Activated gamma-delta T cell treated with anti-CD3 and anti-CD28 coated beads, Interleukin-2, amount 50 U/mL, for 16 hours (primary cell): ENCODE results near the gene NIN.
"Not testable (repeated sequence)": the region's sequence is repeated elsewhere in the genome, so short reads cannot be mapped to it uniquely, and the experiment has no call there.

ENCODE experiments used
- DNase-seq: peaks from one replicate; pipeline ENCODE4 v3.0.0-alpha.2; 2020; ENCODE audit warnings: low read depth

Gene NIN

GRCh38 chr14:50820786-50821509 lies 10.0 kb downstream of the NIN start:
- no peak for DNase-seq

GRCh38 chr14:50819303-50819702 lies 11.7 kb downstream of the NIN start:
- DNase-seq = not testable (repeated sequence)

- DNase-seq = no peak
Measured at GRCh38 chr14:50816395-50817047, 14.4 kb downstream of the NIN start.

- DNase-seq = not testable (repeated sequence)
Measured at GRCh38 chr14:50815526-50815925, 15.4 kb downstream of the NIN start.

GRCh38 chr14:50815058-50815457 lies 15.9 kb downstream of the NIN start:
- DNase-seq = not testable (repeated sequence)

- no peak for DNase-seq
Measured at GRCh38 chr14:50814161-50814560, 16.8 kb downstream of the NIN start.

GRCh38 chr14:50813544-50813863 lies 17.5 kb downstream of the NIN start:
- DNase-seq = no peak

GRCh38 chr14:50812856-50813543 lies 18.0 kb downstream of the NIN start:
- no peak for DNase-seq

- DNase-seq = no peak
Measured at GRCh38 chr14:50812180-50812579, 18.8 kb downstream of the NIN start.

- no peak for DNase-seq
Measured at GRCh38 chr14:50808053-50808452, 22.9 kb downstream of the NIN start.

GRCh38 chr14:50806241-50806933 lies 24.6 kb downstream of the NIN start:
- DNase-seq = no peak

- DNase-seq = no peak
Measured at GRCh38 chr14:50805396-50805795, 25.6 kb downstream of the NIN start.

- no peak for DNase-seq
Measured at GRCh38 chr14:50804181-50804721, 26.7 kb downstream of the NIN start.

GRCh38 chr14:50801706-50802105 lies 29.3 kb downstream of the NIN start:
- DNase-seq = no peak

- DNase-seq = no peak
Measured at GRCh38 chr14:50800032-50800431, 30.9 kb downstream of the NIN start.

GRCh38 chr14:50798048-50798421 lies 32.9 kb downstream of the NIN start:
- DNase-seq = no peak

GRCh38 chr14:50797250-50798047 lies 33.5 kb downstream of the NIN start:
- no peak for DNase-seq

GRCh38 chr14:50796390-50796789 lies 34.6 kb downstream of the NIN start:
- DNase-seq = no peak

GRCh38 chr14:50795909-50796308 lies 35.1 kb downstream of the NIN start:
- DNase-seq = no peak

- DNase-seq = no peak
Measured at GRCh38 chr14:50795142-50795541, 35.8 kb downstream of the NIN start.

- DNase-seq = no peak
Measured at GRCh38 chr14:50794068-50794645, 36.8 kb downstream of the NIN start.
